Transverse colon (tissue), 3 donors: ENCODE measurements around the gene NBEA.

Source experiments
- EP300 ChIP-seq: sonication (generic); formaldehyde crosslinking; IDR thresholded peaks from one replicate; pipeline ENCODE4 v1.6.1; 2017; ENCODE audit warnings: antibody characterized with exemption, low read depth
- TF ChIP-seq, protein P1 (sequence below), 5 experiments: fragments of 200-600 bp in 3 of 5; fragments of 450-650 bp in 2 of 5; sonication (generic) in 3 of 5; IDR thresholded peaks; 1 replicate in 2 of 5; 2 replicates in 3 of 5; pipeline ENCODE4 v1.5.1; 2016 to 2017; ENCODE audit warnings: antibody characterized with exemption in 5 of 5, inconsistent platforms in 3 of 5, mild to moderate bottlenecking in 2 of 5, moderate library complexity in 1 of 5

DNA sequence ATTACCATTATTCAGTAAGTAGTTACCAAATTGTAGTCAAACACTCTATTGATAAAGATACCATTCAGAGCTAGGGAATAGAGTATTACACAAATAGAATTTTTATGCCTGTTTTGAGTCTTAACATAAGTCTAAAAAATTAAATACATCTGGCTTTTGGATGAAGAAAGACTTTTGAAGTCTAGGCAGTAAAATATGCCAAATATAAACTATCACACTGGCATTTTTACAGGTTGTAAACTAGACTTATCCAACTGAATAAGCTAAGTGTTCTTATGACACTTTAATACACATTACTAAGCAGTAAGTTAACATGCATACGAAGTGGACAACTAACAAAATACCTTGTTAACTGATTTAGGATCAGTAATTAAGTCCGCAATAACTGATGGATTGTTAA lies 425.5 kb downstream of the NBEA start:
- TF ChIP-seq, protein P1, sequence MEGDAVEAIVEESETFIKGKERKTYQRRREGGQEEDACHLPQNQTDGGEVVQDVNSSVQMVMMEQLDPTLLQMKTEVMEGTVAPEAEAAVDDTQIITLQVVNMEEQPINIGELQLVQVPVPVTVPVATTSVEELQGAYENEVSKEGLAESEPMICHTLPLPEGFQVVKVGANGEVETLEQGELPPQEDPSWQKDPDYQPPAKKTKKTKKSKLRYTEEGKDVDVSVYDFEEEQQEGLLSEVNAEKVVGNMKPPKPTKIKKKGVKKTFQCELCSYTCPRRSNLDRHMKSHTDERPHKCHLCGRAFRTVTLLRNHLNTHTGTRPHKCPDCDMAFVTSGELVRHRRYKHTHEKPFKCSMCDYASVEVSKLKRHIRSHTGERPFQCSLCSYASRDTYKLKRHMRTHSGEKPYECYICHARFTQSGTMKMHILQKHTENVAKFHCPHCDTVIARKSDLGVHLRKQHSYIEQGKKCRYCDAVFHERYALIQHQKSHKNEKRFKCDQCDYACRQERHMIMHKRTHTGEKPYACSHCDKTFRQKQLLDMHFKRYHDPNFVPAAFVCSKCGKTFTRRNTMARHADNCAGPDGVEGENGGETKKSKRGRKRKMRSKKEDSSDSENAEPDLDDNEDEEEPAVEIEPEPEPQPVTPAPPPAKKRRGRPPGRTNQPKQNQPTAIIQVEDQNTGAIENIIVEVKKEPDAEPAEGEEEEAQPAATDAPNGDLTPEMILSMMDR (IDR thresholded peaks at IDR 0.05) = no peak
- TF ChIP-seq EP300 = no peak
